NCI-H2227 (cell line): ENCODE measurements around the gene SLC25A44.

ENCODE experiments used
- DNase-seq: peaks from one replicate; lab custom pipeline; 2025; ENCODE audit not compliant: unreplicated experiment; lab: John Stamatoyannopoulos, UW

Gene SLC25A44, protein sequence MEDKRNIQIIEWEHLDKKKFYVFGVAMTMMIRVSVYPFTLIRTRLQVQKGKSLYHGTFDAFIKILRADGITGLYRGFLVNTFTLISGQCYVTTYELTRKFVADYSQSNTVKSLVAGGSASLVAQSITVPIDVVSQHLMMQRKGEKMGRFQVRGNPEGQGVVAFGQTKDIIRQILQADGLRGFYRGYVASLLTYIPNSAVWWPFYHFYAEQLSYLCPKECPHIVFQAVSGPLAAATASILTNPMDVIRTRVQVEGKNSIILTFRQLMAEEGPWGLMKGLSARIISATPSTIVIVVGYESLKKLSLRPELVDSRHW

DNA sequence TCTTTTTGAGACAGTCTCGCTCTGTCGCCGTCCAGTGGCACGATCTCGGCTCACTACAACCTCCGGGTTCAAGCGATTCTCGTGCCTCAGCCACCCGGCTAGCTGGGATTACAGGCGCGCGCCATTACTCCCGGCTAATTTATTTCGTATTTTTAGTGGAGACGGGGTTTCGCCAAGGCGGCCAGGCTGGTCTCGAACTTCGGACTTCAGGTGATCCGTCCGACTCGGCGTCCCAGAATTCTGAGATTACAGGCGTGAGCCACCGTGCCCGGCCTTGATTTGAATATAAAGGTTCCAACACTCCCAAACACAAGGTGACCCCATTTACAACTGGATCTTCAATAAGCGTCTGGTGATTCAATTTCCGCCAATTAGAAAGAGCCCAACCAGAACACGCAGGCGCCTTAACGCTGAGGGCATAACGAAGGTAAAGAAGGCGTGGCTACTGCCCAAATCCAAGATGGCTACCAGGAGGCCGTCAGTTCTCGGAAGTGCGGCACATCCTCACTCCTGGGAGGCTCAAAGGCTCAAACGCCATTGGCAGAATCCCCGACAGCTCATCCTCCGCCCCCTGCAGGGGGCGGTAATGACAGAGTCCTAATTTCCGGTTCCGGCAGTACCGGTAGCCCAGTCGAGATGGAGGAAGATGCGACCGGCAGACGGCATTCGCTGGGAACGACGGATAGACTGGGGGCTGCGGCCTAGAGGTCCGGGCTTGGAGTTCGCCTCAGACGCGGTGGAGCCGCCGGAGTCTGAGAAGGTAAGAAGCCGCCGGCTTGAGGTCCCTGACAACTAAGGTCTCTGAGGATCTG lies at the start of gene SLC25A44:
Gene SLC25A44, plus strand, starts transcription at position 617 of the 812 bp plus-strand sequence. CDS start 5,744 bp downstream, outside the sequence.
- peak; percentile 99 for DNase-seq

GRCh38 chr1:156144742-156145141 lies 49.2 kb upstream of the SLC25A44 start:
- DNase-seq: no peak

- DNase-seq: no peak
These were observed 48.3 kb upstream of the SLC25A44 start for GRCh38 chr1:156145650-156146019.

DNA sequence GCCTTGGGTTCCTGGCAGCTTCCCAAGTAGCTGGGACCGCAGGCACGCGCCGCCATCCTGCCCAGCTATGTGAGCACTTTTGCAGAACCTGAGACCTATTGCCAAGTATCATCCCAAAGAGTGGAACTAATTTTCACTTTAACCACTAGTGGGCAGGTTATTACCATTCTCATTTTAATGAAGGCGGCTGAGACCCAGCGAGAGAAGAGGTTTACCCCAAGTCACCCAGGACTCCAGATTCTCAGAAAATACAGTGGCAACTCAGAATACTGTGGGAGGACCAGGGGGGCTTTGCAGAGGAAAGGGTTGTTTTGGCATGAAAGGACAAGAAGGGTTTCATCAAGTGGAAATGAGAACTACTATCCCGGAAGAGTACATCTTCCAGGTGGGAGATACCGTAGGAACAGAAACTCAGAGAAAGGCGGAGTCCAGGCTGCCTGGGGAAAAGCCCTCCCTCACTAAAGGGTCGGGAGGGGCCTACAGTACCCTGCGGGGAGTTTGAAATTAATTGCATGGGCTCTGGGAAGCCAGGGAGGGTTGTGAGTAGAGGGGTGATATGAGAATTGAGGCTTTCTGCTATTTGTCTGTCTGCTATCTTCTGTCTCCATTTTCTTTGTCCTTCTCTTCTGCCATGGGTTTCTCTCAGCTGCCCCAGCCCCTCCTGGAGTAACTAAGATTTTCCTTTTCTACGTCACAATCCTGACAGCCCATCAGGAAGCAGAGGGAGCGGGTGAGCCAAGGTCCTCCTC lies 47.7 kb upstream of the SLC25A44 start:
- DNase-seq: peak; percentile 73

GRCh38 chr1:156146769-156147405 lies 47.0 kb upstream of the SLC25A44 start:
- no peak for DNase-seq

GRCh38 chr1:156148216-156148615 lies 45.7 kb upstream of the SLC25A44 start:
- no peak for DNase-seq

- peak; percentile 68 for DNase-seq
These were observed 44.3 kb upstream of the SLC25A44 start for GRCh38 chr1:156149374-156150332.

DNA sequence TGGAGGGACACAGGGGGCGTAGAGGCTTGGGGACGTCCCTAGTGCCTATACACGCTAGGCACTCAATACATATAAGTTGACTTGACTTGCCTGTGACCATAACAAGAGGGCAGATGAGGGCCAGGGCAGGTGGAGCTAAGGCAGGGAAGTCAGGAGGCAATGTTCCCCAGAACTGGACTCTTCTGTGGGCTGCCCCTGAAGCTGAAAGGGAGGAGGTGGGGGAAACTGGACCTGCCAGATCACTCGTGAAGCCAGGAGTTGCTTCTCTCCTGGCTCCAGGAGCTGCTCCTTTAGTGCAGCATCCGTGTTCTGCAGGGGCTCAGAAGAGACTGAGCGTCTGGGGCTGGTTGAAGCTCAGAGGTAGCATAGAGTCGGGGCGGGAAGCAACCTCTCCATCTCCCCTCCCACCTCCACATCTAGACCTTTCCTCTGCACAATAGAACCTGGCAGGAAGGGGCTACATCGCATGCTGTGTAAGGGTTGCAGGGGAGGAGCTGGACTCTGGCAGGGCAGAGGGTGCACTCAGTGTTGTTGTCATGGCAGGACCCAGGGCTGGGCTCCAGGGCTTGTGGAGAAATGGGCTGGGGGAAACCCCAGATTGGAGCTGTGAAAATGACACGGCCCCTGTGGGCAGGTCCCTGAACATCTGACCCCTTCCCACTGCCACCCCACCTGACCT lies 43.4 kb upstream of the SLC25A44 start:
- DNase-seq: peak; percentile 27

DNA sequence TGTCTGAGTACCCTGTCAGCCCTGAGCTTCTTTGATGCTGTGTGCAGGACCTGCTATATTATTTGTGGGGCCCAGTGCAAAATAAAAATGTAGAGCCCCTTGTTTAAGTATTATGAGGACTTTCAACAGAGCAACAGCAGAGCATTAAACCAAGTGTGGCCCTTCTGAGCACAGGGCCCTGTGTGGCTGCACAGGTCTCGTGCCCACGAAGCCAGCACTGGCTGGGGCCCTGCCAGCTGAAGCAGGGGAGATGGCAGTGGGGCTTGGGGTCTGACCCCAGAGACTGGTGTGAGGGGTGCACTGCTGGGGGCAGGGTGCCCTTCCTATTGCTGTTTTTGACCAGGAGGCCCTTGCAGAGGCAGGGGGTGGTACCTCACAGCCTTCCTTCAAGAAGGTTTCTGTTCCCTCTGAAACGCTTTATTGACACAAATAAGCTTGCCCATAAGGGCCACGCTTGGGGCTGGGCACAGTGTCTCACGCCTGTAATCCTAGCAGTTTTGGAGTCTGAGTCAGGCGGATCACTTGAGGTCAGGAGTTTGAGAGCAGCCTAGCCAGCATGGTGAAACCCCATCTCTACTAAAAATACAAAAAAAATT lies 42.7 kb upstream of the SLC25A44 start:
- DNase-seq: no peak

DNA sequence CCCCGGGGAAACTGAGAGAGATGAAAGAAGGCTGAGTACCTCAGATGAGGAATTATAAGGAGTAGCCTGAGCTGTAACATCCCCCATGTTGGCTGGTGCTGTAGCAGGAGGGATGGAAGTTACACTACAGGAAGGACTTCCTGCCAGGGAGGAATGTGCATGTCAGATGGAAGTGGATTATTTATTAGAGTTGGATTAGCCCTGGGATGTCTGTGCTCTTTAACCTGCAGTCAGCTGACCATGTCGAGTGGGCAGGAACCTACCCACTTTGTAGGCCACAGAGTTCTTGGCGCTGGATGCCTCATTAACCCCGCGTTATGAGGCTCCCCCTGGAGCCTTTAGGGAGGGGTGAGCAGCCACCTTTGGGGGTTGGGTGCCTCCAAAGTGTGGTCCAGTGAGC lies 41.3 kb upstream of the SLC25A44 start:
- no peak for DNase-seq

DNA sequence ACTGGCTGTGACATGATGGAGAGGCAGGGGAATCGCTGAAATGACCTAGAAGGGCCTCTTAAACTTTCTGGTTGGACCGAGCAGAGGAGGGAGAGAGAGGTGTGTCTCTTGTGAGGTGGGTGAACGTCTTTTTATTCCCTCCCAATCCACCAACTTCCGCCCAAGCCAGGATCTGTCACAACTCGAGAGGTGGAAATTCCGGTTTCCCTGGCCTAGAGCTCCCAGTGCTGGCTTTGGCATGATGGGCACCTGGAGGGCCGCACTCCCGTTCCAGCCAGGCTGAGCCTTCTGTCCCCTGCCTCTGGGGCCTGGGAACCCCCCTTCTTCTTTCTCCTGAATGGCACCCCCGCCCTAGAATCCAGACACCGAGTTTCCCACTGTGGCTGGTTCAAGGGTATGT lies 40.5 kb upstream of the SLC25A44 start, which contains the start of gene SEMA4A:
Gene SEMA4A, plus strand, starts transcription at position 224 of the 400 bp plus-strand sequence. CDS start 994 bp downstream, outside the sequence.
- no peak for DNase-seq

- DNase-seq: no peak
These were observed 39.6 kb upstream of the SLC25A44 start for GRCh38 chr1:156154317-156154749.

DNA sequence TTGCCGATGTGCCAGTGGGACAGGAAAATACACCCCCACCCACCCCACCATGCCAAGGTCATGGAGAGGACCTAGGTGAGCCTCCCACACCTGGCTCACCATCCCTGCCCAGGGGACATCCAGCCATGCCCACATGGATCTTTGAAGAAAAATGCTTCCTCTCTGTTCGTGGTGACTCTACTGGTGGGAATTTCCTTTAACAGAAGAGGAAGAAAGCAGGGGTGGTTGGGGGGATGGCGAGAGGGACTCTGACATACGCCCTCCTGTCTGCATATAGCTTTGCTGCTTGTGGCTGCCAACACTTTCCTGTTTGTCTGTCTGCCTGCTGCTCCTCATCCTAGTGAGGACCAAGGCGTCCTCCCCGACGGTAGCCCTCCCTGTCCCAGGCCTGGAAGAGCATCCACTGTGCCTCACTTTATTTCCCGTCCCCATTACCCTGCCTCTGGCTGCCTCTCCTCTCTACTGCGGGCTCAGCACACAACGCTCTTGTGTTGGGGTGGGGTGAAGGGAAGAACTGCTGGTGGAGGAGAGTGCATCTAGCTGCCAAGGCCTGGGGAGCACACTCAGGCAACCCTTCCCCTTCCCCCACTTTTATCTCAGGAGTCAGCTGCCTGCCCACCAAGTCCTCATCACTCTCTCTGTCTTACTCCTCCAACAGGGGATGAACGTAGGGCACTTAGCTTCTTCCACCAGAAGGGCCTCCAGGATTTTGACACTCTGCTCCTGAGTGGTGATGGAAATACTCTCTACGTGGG lies 38.0 kb upstream of the SLC25A44 start:
- no peak for DNase-seq

DNA sequence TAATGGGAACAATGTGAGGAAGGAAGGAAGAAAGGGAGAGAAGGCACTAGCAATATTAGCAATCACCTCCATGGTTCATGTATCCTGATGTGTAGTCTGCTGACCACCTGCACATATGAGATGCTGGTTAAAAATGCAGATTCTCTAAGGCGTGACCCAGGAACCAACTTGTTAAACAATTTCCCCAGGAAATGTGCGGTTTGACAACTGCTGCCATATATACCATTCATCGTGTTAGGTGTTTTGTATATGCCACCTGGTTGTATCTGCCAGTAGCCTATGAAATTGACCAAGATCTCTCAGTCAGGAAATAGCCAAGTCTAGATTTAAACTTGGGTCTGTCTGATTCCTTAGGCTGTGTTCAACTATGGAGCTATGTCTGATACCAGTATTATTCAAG lies 36.4 kb upstream of the SLC25A44 start:
- no peak for DNase-seq

DNA sequence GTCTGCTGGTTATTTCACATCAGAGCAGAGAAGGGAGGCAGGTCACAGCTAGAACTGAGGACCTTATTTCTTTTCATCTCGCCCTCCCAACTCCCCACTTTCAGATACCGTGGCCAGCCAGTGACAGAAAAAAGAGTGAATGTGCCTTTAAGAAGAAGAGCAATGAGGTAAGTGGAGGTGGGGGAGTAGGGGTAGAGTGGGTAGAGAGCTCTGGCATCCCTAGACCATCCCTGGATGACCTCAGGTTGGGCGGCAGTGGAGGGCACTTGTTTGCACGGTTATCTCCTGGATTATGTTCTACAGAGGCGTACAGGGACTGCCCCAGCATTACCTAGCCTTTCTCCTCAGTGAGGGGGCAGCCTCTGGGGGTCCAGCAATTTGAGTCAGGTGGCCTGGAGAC lies 35.9 kb upstream of the SLC25A44 start:
- DNase-seq: no peak

- DNase-seq: no peak
These were observed 33.7 kb upstream of the SLC25A44 start for GRCh38 chr1:156160000-156160742.

- DNase-seq: peak; percentile 86
These were observed 33.1 kb upstream of the SLC25A44 start for GRCh38 chr1:156160743-156161171.
